ENCODE data around the gene KCMF1.

KCMF1 gene

GRCh38 chr2:84957771-84958134 is 13.2 kb upstream of the KCMF1 start:
- H3K27ac ChIP-seq, result peak overlapping the region; percentile 94
- TF ChIP-seq CTCF (conservative IDR thresholded peaks at IDR 0.05) (no peak), ZFX (IDR thresholded peaks at IDR 0.05) (no peak)

- H3K27ac ChIP-seq, result peak overlapping the region; percentile 94
- TF ChIP-seq CTCF (conservative IDR thresholded peaks at IDR 0.05), result no peak
- TF ChIP-seq ZFX (IDR thresholded peaks at IDR 0.05), result no peak
These were observed 12.6 kb upstream of the KCMF1 start for GRCh38 chr2:84958135-84959059.

DNA sequence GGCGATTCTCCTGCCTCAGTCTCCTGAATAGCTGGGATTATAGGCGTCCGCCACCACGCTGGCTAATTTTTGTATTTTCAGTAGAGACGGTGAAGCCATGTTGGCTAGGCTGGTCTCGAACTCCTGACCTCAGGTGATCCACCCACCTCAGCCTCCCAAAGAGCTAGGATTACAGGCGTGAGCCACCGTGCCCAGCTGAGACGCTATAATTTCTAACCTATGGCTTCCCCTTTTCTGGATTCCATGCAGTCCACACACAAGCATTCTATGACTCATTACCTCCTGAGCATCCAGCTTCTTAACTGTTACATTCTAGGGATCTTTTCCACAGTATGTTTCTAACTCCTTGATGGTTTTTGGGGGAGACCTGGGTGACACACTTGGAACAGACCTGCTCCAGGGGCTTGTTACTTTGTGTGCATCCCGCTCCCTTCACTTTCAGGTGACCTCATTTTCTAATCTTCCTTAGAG is 11.8 kb upstream of the KCMF1 start:
- H3K27ac ChIP-seq, result peak overlapping the region; percentile 94
- TF ChIP-seq CTCF (conservative IDR thresholded peaks at IDR 0.05) (no peak), ZFX (IDR thresholded peaks at IDR 0.05) (no peak)

GRCh38 chr2:84959566-84960506 is 11.1 kb upstream of the KCMF1 start:
- no peak for TF ChIP-seq ZFX (IDR thresholded peaks at IDR 0.05)
- no peak for TF ChIP-seq CTCF (conservative IDR thresholded peaks at IDR 0.05)
- H3K27ac ChIP-seq, result peak overlapping the region; percentile 94

GRCh38 chr2:84962917-84963316 is 8.0 kb upstream of the KCMF1 start:
- no peak overlapping the region for H3K27ac ChIP-seq
- TF ChIP-seq CTCF (conservative IDR thresholded peaks at IDR 0.05) (no peak), ZFX (IDR thresholded peaks at IDR 0.05) (no peak)

- TF ChIP-seq ZFX (IDR thresholded peaks at IDR 0.05), result no peak
- no peak for TF ChIP-seq CTCF (conservative IDR thresholded peaks at IDR 0.05)
- H3K27ac ChIP-seq, result no peak overlapping the region
These were observed 7.7 kb upstream of the KCMF1 start for GRCh38 chr2:84963323-84963691.

All from C4-2B (cell line).